Measurements from ENCODE around the gene CENPS.

The CENPS gene

GRCh38 chr1:10433790-10434189, 3.6 kb downstream of the CENPS start:
- Histone ChIP-seq H3K4me3 (replicated peaks; ENCODE audit: insufficient read depth, low read length) (no peak overlapping the region), H3K27ac (replicated peaks) (no peak overlapping the region)

DNA sequence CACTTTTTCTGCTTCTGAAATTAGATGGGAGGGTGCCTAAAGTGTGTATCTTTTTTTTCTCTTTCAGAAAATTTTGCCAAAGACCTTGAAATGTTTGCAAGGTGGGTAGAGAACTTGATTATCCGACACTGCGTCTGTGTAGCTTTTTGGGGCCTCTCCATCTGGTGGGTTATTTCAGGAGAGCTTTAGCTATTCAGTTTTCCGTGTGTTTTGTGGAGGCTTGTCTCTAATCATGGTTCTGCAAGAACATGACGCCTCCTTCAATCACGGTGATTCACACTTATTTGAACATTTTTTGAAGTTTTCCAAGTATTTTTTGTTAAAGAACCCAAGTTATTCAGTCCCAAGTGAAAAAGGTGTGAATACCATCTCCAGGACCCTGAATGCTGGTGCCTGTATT, 4.4 kb downstream of the CENPS start:
- no peak for DNase-seq (ENCODE audit: low read depth in 1 of 2, low spot score in 1 of 2)
- TF ChIP-seq GABPA (IDR thresholded peaks at IDR 0.05; ENCODE audit: low read depth) (no peak), CTCF (IDR thresholded peaks at IDR 0.05; ENCODE audit: insufficient read depth, low read length) (no peak), REST (IDR thresholded peaks at IDR 0.05; ENCODE audit: insufficient replicate concordance, low read depth) (no peak), SPI1 (IDR thresholded peaks at IDR 0.05; ENCODE audit: borderline replicate concordance, low read depth) (no peak), POLR2AphosphoS5 (IDR thresholded peaks at IDR 0.05; ENCODE audit: low read depth) (no peak)
- Histone ChIP-seq H3K27me3 (ENCODE audit: insufficient read depth, poor library complexity, severe bottlenecking) (no peaks in the 10 kb centered on the region), H3K27ac (replicated peaks) (no peak overlapping the region), H3K4me3 (replicated peaks; ENCODE audit: insufficient read depth, low read length) (no peak overlapping the region)

More at GRCh38 chr1:10433790-10434189, 3.6 kb downstream of the CENPS start:
- TF ChIP-seq POLR2AphosphoS5 (IDR thresholded peaks at IDR 0.05; ENCODE audit: low read depth) (no peak), CTCF (IDR thresholded peaks at IDR 0.05; ENCODE audit: insufficient read depth, low read length) (no peak), GABPA (IDR thresholded peaks at IDR 0.05; ENCODE audit: low read depth) (no peak), SPI1 (IDR thresholded peaks at IDR 0.05; ENCODE audit: borderline replicate concordance, low read depth) (no peak), REST (IDR thresholded peaks at IDR 0.05; ENCODE audit: insufficient replicate concordance, low read depth) (no peak)
- DNase-seq (ENCODE audit: low read depth in 1 of 2, low spot score in 1 of 2), result no peak
- no peaks in the 10 kb centered on the region for H3K27me3 ChIP-seq (ENCODE audit: insufficient read depth, poor library complexity, severe bottlenecking)

DNA sequence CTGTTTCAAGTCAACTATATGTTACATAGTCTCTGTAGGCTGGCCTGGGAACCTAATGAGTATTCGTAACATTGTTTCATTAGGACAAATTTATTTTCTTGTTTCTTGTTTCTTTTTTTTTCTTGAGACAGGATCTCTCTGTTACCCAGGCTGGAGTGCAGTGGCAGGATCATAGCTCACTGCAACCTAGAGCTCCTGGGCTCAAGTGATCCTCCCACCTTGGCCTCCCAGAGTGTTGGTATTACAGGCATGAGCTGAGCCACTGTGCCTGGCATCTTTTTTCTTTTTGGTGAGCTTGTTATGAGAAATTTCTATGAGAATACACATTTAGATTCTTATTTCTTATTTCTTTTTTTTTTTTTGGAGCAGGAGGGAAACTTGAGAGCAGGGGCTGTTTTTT, 6.8 kb downstream of the CENPS start:
- DNase-seq (ENCODE audit: low read depth in 1 of 2, low spot score in 1 of 2), result no peak
- TF ChIP-seq SPI1 (IDR thresholded peaks at IDR 0.05; ENCODE audit: borderline replicate concordance, low read depth), result no peak
- no peak for TF ChIP-seq POLR2AphosphoS5 (IDR thresholded peaks at IDR 0.05; ENCODE audit: low read depth)
- no peak for TF ChIP-seq GABPA (IDR thresholded peaks at IDR 0.05; ENCODE audit: low read depth)
- TF ChIP-seq REST (IDR thresholded peaks at IDR 0.05; ENCODE audit: insufficient replicate concordance, low read depth), result no peak
- no peak for TF ChIP-seq CTCF (IDR thresholded peaks at IDR 0.05; ENCODE audit: insufficient read depth, low read length)
- Histone ChIP-seq H3K4me3 (replicated peaks; ENCODE audit: insufficient read depth, low read length) (no peak overlapping the region), H3K27me3 (ENCODE audit: insufficient read depth, poor library complexity, severe bottlenecking) (no peaks in the 10 kb centered on the region), H3K27ac (replicated peaks) (no peak overlapping the region)

All from HL-60 (cell line).